ENCODE results near the gene PPDPF. TPM values are rescaled to one million over a fixed set of nuclear protein-coding genes. Genes with fewer than 3 reads are reported as not detected.

The PPDPF gene
- total and polyA plus RNA-seq, 2 donors (not counting 1 experiment from before 2014, with no cell fraction given) = 93.5 to 162 TPM

DNA sequence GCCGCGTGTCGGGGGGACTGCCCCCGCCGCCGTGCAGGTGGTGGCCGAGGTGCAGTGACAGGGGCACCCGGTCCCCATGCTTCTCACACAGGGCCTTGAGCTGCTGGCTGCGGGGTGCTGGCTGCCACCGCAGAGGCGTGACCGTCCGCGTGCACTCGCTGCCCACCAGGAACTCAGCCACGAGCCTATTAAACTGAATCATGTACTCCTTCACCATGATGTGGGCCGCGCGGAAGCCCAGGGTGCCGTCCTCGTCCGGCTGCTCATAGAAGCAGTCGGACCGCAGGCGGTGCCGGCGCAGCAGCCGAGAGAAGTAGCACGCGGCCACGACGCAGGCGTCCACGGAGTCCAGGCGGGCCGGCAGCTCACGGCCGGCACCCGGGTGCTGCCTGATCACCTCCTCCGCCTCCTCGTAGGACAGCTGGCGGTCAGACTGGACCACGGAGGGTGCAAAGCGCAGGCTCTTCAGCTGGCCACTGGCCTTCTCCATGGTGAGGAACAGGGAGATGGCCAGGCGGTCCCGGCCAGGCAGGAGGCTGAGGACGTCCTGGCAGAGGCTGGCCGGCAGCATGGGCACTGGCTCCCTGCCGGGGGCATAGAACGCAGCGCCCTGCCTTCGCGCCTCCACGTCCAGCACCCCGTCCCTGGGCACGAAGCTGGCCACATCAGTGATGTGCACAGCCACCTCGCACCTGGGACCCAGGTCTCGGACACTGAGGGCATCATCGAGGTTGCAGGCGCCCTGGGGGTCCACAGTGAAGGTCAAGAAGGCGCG is 43.7 kb downstream of the PPDPF start:
- TF ChIP-seq EZH2 (IDR thresholded peaks at IDR 0.05; ENCODE audit: borderline replicate concordance, insufficient read depth, low read depth, low read length, poor library complexity, severe bottlenecking) = no peak
- TF ChIP-seq, protein P1, sequence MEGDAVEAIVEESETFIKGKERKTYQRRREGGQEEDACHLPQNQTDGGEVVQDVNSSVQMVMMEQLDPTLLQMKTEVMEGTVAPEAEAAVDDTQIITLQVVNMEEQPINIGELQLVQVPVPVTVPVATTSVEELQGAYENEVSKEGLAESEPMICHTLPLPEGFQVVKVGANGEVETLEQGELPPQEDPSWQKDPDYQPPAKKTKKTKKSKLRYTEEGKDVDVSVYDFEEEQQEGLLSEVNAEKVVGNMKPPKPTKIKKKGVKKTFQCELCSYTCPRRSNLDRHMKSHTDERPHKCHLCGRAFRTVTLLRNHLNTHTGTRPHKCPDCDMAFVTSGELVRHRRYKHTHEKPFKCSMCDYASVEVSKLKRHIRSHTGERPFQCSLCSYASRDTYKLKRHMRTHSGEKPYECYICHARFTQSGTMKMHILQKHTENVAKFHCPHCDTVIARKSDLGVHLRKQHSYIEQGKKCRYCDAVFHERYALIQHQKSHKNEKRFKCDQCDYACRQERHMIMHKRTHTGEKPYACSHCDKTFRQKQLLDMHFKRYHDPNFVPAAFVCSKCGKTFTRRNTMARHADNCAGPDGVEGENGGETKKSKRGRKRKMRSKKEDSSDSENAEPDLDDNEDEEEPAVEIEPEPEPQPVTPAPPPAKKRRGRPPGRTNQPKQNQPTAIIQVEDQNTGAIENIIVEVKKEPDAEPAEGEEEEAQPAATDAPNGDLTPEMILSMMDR (IDR thresholded peaks at IDR 0.05) = no peak
- no peak overlapping the region for H3K4me3 Mint-ChIP-seq
- peaks cover 0 to 59% of the 10 kb centered on the region in 2 experiments for H3K36me3 ChIP-seq (replicated peaks in 1 of 2; ENCODE audit: control extremely low read depth in 1 of 2, control insufficient read depth in 1 of 2, extremely low read depth in 1 of 2, insufficient read depth in 2 of 2, low read length in 1 of 2)
- H3K4me3 ChIP-seq (ENCODE audit: control extremely low read depth in 1 of 5, extremely low read depth in 1 of 5, insufficient read depth in 1 of 5, low read depth in 2 of 5, low read length in 4 of 5) = no peak overlapping the region
- WGBS (ENCODE audit: insufficient coverage) = 97% methylated on average over 61 of the region's 62 CpGs
- peaks cover 7% of the 10 kb centered on the region for H3K79me2 ChIP-seq (ENCODE audit: control insufficient read depth, insufficient read depth, low read length)
- DNase-seq (no peak), ATAC-seq (ENCODE audit: low read depth) (no peak)
- peaks cover 27% of the 10 kb centered on the region for H3K4me1 Mint-ChIP-seq
- peaks cover 94% of the 10 kb centered on the region for H4K20me1 ChIP-seq (ENCODE audit: control insufficient read depth, insufficient read depth, low read length, poor library complexity, severe bottlenecking)
- ChIA-PET POLR2A (interaction anchor here (1.6 kb wide), 2 partner anchors 9 to 11 kb away, joined by 3 to 4 read pairs; no protein-coding TSS in a partner anchor), CTCF (no interaction called here)
- H3K4me2 ChIP-seq (replicated peaks; ENCODE audit: low read depth, low read length, poor library complexity, severe bottlenecking) = no peak overlapping the region
- H3K27me3 ChIP-seq (replicated peaks in 1 of 4; ENCODE audit: control extremely low read depth in 1 of 4, control insufficient read depth in 3 of 4, insufficient read depth in 4 of 4, low read length in 3 of 4) = no peaks in the 10 kb centered on the region
- intact Hi-C loops (cut with micrococcal nuclease) = no loop called here
- H3K9ac ChIP-seq (ENCODE audit: low read length) = no peak overlapping the region
- H3K27ac Mint-ChIP-seq = no peak overlapping the region
- no peak overlapping the region for H2AFZ ChIP-seq (ENCODE audit: insufficient read depth, low read depth, low read length, poor library complexity, severe bottlenecking)
- peaks cover 0 to 9% (median 0%) of the 10 kb centered on the region in 3 donors for H3K9me3 ChIP-seq (ENCODE audit: control extremely low read depth in 1 of 3, control insufficient read depth in 2 of 3, insufficient read depth in 1 of 3, low read length in 2 of 3)
- H3K4me1 ChIP-seq (ENCODE audit: control insufficient read depth in 2 of 2, insufficient read depth in 2 of 2, low read length in 2 of 2) = peaks cover 26 to 34% of the 10 kb centered on the region in 2 donors
- H3K9me3 Mint-ChIP-seq (ENCODE audit: insufficient read depth) = no peaks in the 10 kb centered on the region
- H3K27me3 Mint-ChIP-seq = no peaks in the 10 kb centered on the region
- H3K27ac ChIP-seq (ENCODE audit: low read length in 2 of 2) = no peak overlapping the region

Data from B cell (primary cell).